ENCODE measurements around the gene UBE2Q2. TPM values are rescaled to one million over a fixed set of nuclear protein-coding genes. Genes with fewer than 3 reads are reported as not detected.

Gene UBE2Q2
- total RNA-seq, 1 donor from 2014 or later: 47.7 TPM

- no peaks in the 10 kb centered on the region for H3K27me3 ChIP-seq (ENCODE audit: insufficient read depth, low read length)
- H3K4me2 ChIP-seq (ENCODE audit: low read length): peak overlapping the region; percentile 6
- Mint-ChIP-seq H3K4me1 (ENCODE audit: low read depth, unreplicated experiment) (peaks cover 23% of the 10 kb centered on the region), H3K4me3 (ENCODE audit: unreplicated experiment) (no peak overlapping the region), H3K36me3 (ENCODE audit: low read depth, unreplicated experiment) (peaks cover 7% of the 10 kb centered on the region), H3K27me3 (ENCODE audit: low read depth, unreplicated experiment) (no peaks in the 10 kb centered on the region), H3K9me3 (ENCODE audit: unreplicated experiment) (no peaks in the 10 kb centered on the region), H3K27ac (ENCODE audit: unreplicated experiment) (peak overlapping the region; percentile 53)
- TF ChIP-seq CTCF (IDR thresholded peaks at IDR 0.05; ENCODE audit: insufficient read depth, low read depth, low read length) (no peak), EZH2 (IDR thresholded peaks at IDR 0.05; ENCODE audit: insufficient read depth, low read length) (no peak)
- peaks cover 4% of the 10 kb centered on the region for H3K36me3 ChIP-seq (ENCODE audit: insufficient read depth, low read length)
- no peak overlapping the region for H2AFZ ChIP-seq (ENCODE audit: low read depth, low read length)
- H4K20me1 ChIP-seq (ENCODE audit: insufficient read depth, low read length): no peaks in the 10 kb centered on the region
- no peaks in the 10 kb centered on the region for H3K79me2 ChIP-seq (ENCODE audit: insufficient read depth, low read length)
- DNase-seq (ENCODE audit: low read depth) (peak; percentile 36), FAIRE-seq (no peak)
- H3K27ac ChIP-seq (ENCODE audit: low read depth, low read length): no peak overlapping the region
- H3K9ac ChIP-seq (ENCODE audit: low read length): no peak overlapping the region
- H3K4me1 ChIP-seq (ENCODE audit: insufficient read depth, low read length): peaks cover 23% of the 10 kb centered on the region
- no peaks in the 10 kb centered on the region for H3K9me3 ChIP-seq (ENCODE audit: insufficient read depth, low read depth, low read length)
- H3K4me3 ChIP-seq (ENCODE audit: insufficient read depth, low read depth, low read length): no peak overlapping the region
Measured at GRCh38 chr15:75943713-75944215, 100.5 kb downstream of the UBE2Q2 start.

DNA sequence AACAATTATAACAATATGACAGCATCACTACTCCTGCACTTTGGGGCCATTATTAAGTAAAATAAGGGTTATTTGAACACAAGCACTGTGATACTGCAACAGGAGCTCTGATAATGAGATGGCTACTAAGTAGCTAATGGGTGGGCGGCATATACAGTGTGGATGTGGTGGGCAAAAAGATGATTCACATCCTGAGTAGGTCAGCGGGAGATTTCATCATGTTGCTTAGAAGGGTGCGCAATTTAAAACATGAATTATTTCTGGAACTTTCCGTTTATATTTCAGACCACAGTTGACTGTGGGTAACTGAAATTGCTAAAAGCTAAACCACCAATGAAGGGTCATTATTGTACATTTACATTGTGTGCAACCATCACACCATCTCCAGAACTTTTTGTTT is 102.7 kb downstream of the UBE2Q2 start:
- H3K4me2 ChIP-seq (ENCODE audit: low read length): peak overlapping the region; percentile 36
- FAIRE-seq (no peak), DNase-seq (ENCODE audit: low read depth) (peak; percentile 82)
- no peaks in the 10 kb centered on the region for H3K36me3 ChIP-seq (ENCODE audit: insufficient read depth, low read length)
- no peak overlapping the region for H2AFZ ChIP-seq (ENCODE audit: low read depth, low read length)
- H3K9ac ChIP-seq (ENCODE audit: low read length): no peak overlapping the region
- H3K27ac ChIP-seq (ENCODE audit: low read depth, low read length): no peak overlapping the region
- H3K4me3 ChIP-seq (ENCODE audit: insufficient read depth, low read depth, low read length): peak overlapping the region; percentile 11
- H3K79me2 ChIP-seq (ENCODE audit: insufficient read depth, low read length): no peaks in the 10 kb centered on the region
- peak overlapping the region; percentile 64 for H3K27ac Mint-ChIP-seq (ENCODE audit: unreplicated experiment)
- peaks cover 23% of the 10 kb centered on the region for H3K4me1 Mint-ChIP-seq (ENCODE audit: low read depth, unreplicated experiment)
- no peaks in the 10 kb centered on the region for H3K36me3 Mint-ChIP-seq (ENCODE audit: low read depth, unreplicated experiment)
- H3K9me3 ChIP-seq (ENCODE audit: insufficient read depth, low read depth, low read length): no peaks in the 10 kb centered on the region
- H3K4me3 Mint-ChIP-seq (ENCODE audit: unreplicated experiment): no peak overlapping the region
- no peaks in the 10 kb centered on the region for H3K27me3 ChIP-seq (ENCODE audit: insufficient read depth, low read length)
- peaks cover 23% of the 10 kb centered on the region for H3K4me1 ChIP-seq (ENCODE audit: insufficient read depth, low read length)
- TF ChIP-seq CTCF (IDR thresholded peaks at IDR 0.05; ENCODE audit: insufficient read depth, low read depth, low read length) (no peak), EZH2 (IDR thresholded peaks at IDR 0.05; ENCODE audit: insufficient read depth, low read length) (no peak)
- no peaks in the 10 kb centered on the region for H4K20me1 ChIP-seq (ENCODE audit: insufficient read depth, low read length)
- no peaks in the 10 kb centered on the region for H3K9me3 Mint-ChIP-seq (ENCODE audit: unreplicated experiment)
- no peaks in the 10 kb centered on the region for H3K27me3 Mint-ChIP-seq (ENCODE audit: low read depth, unreplicated experiment)

- no peak overlapping the region for H2AFZ ChIP-seq (ENCODE audit: low read depth, low read length)
- Mint-ChIP-seq H3K4me1 (ENCODE audit: low read depth, unreplicated experiment) (peaks cover 23% of the 10 kb centered on the region), H3K4me3 (ENCODE audit: unreplicated experiment) (no peak overlapping the region), H3K9me3 (ENCODE audit: unreplicated experiment) (no peaks in the 10 kb centered on the region), H3K36me3 (ENCODE audit: low read depth, unreplicated experiment) (no peaks in the 10 kb centered on the region), H3K27ac (ENCODE audit: unreplicated experiment) (peak overlapping the region; percentile 31), H3K27me3 (ENCODE audit: low read depth, unreplicated experiment) (no peaks in the 10 kb centered on the region)
- H3K36me3 ChIP-seq (ENCODE audit: insufficient read depth, low read length): no peaks in the 10 kb centered on the region
- H3K4me2 ChIP-seq (ENCODE audit: low read length): no peak overlapping the region
- no peak overlapping the region for H3K4me3 ChIP-seq (ENCODE audit: insufficient read depth, low read depth, low read length)
- H3K9me3 ChIP-seq (ENCODE audit: insufficient read depth, low read depth, low read length): no peaks in the 10 kb centered on the region
- no peak overlapping the region for H3K27ac ChIP-seq (ENCODE audit: low read depth, low read length)
- no peaks in the 10 kb centered on the region for H4K20me1 ChIP-seq (ENCODE audit: insufficient read depth, low read length)
- H3K9ac ChIP-seq (ENCODE audit: low read length): no peak overlapping the region
- TF ChIP-seq EZH2 (IDR thresholded peaks at IDR 0.05; ENCODE audit: insufficient read depth, low read length): no peak
- TF ChIP-seq CTCF (IDR thresholded peaks at IDR 0.05; ENCODE audit: insufficient read depth, low read depth, low read length): no peak
- peak; percentile 81 for FAIRE-seq
- peaks cover 23% of the 10 kb centered on the region for H3K4me1 ChIP-seq (ENCODE audit: insufficient read depth, low read length)
- H3K79me2 ChIP-seq (ENCODE audit: insufficient read depth, low read length): no peaks in the 10 kb centered on the region
- peak; percentile 82 for DNase-seq (ENCODE audit: low read depth)
- H3K27me3 ChIP-seq (ENCODE audit: insufficient read depth, low read length): no peaks in the 10 kb centered on the region
Measured at GRCh38 chr15:75947092-75947491, 103.8 kb downstream of the UBE2Q2 start.

Data from astrocyte (in vitro differentiated cells and primary cell).